ENCODE measurements around the gene SYTL3.

Gene SYTL3

DNA sequence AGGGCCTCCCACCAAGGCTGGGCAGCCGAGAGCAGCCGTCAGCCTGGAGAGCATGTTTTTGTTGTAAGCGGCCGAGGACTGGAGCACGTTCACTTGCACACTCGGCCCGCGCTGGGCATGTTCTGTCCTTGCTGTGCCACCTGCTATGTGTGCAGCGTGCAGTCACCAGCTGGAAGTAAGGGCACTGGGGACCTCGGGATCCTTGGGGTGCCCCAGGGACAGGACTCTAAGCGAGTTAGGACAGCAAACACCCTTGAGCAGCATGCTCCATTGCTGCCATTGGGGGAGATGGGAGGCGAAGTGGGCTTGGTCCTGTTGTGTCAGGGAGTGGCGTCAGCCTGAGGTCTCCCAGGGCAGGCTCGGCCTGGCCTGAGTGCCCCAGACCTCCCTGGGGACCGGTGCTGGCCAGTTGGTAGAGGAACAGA is 24.0 kb upstream of the SYTL3 start:
- peak overlapping the region; percentile 83 to 93 for H3K27ac ChIP-seq
- H3K4me3 ChIP-seq: peak overlapping the region; percentile 37
- peak; percentile 91 for DNase-seq (ENCODE audit: low spot score)
- TF ChIP-seq, protein P1, sequence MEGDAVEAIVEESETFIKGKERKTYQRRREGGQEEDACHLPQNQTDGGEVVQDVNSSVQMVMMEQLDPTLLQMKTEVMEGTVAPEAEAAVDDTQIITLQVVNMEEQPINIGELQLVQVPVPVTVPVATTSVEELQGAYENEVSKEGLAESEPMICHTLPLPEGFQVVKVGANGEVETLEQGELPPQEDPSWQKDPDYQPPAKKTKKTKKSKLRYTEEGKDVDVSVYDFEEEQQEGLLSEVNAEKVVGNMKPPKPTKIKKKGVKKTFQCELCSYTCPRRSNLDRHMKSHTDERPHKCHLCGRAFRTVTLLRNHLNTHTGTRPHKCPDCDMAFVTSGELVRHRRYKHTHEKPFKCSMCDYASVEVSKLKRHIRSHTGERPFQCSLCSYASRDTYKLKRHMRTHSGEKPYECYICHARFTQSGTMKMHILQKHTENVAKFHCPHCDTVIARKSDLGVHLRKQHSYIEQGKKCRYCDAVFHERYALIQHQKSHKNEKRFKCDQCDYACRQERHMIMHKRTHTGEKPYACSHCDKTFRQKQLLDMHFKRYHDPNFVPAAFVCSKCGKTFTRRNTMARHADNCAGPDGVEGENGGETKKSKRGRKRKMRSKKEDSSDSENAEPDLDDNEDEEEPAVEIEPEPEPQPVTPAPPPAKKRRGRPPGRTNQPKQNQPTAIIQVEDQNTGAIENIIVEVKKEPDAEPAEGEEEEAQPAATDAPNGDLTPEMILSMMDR (IDR thresholded peaks at IDR 0.05): no peak

DNA sequence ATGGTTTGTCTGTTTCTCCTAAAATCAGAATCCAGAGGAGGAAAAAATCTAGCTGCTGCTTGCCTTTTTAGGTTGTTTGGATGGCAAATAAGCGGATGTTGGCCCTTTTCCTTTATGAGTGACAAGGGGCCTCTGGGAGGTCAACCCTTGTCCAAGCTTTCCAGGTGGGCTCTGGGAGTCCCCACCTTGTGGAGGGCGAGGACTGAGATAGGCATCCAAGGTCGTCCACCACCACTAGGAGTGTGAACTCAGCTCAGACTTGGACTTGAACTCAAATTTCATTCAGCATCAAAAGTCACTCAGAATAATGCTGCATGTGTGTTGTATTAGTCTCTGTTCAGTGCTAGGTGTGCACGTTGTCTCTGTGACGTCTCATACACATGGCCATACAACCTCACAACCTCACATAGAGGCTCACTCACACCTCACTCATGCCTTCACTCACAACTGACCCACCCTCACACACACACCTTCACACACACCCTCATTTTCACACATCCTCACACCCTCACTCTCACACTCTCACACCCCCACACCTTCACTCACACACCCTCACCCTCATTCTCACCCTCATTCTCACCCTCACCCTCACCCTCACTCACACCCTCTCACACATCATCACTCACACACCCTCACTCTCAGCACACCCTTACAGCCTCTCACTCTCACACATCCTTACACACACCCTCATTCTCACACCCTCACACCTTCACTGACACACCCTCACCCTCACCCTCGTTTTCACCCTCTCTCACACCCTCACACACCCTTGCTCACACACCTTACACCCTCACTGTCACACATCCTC is 23.3 kb upstream of the SYTL3 start:
- DNase-seq (ENCODE audit: low spot score): no peak
- H3K4me3 ChIP-seq: no peak overlapping the region
- H3K27ac ChIP-seq: peak overlapping the region; percentile 83 to 93
- TF ChIP-seq, protein P1 (IDR thresholded peaks at IDR 0.05): no peak

DNA sequence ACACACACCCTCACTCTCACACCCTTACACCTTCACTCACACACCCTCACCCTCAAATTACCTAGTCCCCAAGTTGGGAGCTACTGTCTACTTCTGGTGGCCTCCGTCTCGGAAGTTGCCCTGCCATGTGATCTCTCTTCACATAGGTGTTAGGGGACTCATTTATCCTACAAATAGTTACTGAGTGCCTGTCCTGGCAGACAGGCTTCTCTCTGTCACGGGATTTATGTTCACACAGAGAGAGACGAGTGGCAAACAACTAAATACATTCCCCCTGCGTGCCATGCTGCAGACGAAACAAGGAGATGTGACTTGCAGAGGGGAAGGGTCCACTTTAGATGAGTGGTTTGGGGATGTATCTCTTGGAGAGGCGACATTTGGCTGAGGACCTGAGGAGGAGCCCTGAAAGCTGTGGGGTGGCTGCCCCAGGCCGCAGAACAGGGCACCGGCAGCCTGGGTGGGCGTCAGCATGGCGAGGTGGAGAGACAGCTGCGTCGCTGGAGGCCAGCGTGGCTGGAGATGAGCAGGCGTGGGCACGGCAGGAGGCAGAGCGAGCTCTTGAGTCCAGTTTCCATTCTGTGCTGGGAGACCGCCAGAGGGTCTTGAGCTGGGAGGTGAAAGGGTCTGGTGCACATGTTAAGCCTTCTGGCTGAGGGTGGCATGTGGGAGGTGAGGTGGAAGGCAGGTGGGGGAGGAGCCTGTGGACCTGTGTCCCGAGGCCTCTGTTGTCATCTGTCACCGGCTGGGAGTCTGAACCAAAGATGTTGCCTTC is 22.5 kb upstream of the SYTL3 start:
- Histone ChIP-seq H3K27ac (peak overlapping the region; percentile 83 to 93), H3K4me3 (no peak overlapping the region)
- TF ChIP-seq, protein P1 (IDR thresholded peaks at IDR 0.05): no peak
- peak; percentile 62 for DNase-seq (ENCODE audit: low spot score)

DNA sequence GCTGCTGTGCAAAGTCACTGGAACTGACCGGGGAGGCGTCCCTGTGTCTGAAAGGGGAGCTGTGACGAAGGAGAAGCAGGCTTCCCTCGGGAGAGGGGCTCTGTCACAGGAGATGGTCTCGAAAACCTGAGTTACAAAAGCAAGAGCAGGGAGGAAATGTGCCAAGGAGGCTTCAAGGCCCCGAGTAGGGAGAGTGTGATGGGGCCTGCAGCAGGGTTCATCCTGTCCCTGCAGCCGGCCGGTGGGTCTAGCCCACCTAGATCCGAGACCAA is 22.0 kb upstream of the SYTL3 start:
- H3K4me3 ChIP-seq: no peak overlapping the region
- peak; percentile 68 for DNase-seq (ENCODE audit: low spot score)

DNA sequence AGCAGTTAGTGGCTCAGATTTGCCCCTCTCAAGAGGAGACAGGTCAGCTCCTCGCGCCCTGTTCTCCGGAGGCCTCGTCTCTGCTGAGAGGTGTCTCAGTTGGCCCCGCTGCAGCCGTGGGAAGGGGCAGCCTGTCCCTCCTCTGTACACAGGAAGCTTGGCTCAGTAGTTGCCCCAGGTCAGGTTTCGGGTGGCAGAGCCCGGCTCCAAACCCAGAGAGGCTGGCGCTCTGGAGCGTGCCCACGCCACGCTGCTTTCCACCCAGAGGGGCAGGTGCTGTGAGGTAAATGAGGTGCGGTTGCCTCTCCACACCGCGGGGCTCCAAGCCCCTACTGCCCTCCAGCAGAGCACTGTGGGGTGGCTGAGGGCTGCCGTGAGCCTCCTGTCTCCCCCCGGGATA is 21.3 kb upstream of the SYTL3 start:
- DNase-seq (ENCODE audit: low spot score): peak; percentile 66
- Histone ChIP-seq H3K4me3 (no peak overlapping the region), H3K27ac (no peak overlapping the region)
- TF ChIP-seq, protein P1 (IDR thresholded peaks at IDR 0.05): no peak

More for the DNA sequence above, 22.0 kb upstream of the SYTL3 start:
- TF ChIP-seq, protein P1 (IDR thresholded peaks at IDR 0.05): no peak
- H3K27ac ChIP-seq: no peak overlapping the region

DNA sequence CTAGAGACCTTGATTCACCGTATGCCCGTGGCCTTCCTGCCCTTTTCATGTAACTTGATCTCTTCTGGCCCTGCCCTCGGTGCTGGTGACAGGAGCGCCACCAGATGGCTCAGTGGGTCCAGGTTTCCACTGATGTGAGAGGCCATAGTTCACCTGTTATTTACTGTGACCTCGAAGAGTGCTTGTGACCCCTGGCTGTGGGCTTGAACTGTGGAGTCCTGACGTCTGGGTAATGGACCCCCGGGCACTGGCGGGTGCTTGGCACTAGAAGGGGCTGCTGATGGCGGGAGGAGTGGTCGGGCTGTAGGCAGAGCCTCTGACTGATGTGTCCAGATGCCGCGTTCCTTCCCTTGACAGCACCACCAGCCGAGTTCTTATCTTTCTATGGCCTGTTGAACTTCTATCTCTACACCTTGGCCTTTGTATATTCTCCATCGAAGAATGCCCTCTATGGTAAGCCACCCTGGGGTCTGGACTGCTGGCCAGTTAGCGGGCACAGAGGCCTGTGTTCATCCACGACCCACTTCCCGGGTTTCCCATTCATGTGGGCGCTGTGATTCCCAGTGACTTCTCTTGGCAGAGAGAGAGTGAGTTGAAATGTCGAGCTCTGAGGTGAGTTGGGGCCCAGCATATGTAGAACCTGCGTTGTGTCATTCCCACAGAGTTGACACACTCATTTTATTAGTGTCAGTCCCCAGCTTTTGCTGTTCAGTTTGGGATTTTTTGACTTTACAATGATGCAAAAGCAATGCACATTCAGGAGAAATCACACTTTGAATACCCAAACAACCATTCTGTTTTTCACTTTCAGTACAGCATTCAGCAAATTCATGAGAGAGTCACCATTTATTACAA is 20.3 kb upstream of the SYTL3 start:
- TF ChIP-seq, protein P1 (IDR thresholded peaks at IDR 0.05): no peak
- peak; percentile 62 for DNase-seq (ENCODE audit: low spot score)
- H3K27ac ChIP-seq: peak overlapping the region in 1 of 2 donors; percentile 90
- H3K4me3 ChIP-seq: no peak overlapping the region

Measured in coronary artery (tissue), 2 donors.